Loucy (cell line): Measurements from ENCODE around the gene APCDD1.
A peak's percentile ranks its signal among the peaks of the same experiment; 100 is the strongest.

Source experiments
- H2AFZ ChIP-seq: fragments of 200-600 bp; sonication (generic); 2 replicates; pipeline ENCODE4 v1.6.0; 2016; ENCODE audit warnings: antibody characterized with exemption, mild to moderate bottlenecking, low read length, moderate library complexity
- H3F3A ChIP-seq: fragments of 200-600 bp; 2 replicates; pipeline ENCODE4 v1.6.0; 2016; ENCODE audit warnings: antibody characterized with exemption, low read depth, mild to moderate bottlenecking
- H3K27me3 ChIP-seq: fragments of 200-600 bp; sonication (generic); 2 replicates; pipeline ENCODE4 v1.6.1; 2014; ENCODE audit warnings: low read length, mild to moderate bottlenecking; ENCODE audit not compliant: insufficient read depth, poor library complexity, severe bottlenecking
- H3K36me3 ChIP-seq: fragments of 200-600 bp; sonication (generic); 2 replicates; pipeline ENCODE4 v1.6.1; 2016; ENCODE audit warnings: low read length; ENCODE audit not compliant: insufficient read depth
- H3K4me1 ChIP-seq: fragments of 200-600 bp; sonication (generic); 2 replicates; pipeline ENCODE4 v1.5.1; 2014; ENCODE audit warnings: low read length, mild to moderate bottlenecking; ENCODE audit not compliant: insufficient read depth, poor library complexity, severe bottlenecking
- H3K4me2 ChIP-seq: fragments of 200-600 bp; sonication (generic); 2 replicates; pipeline ENCODE4 v1.6.0; 2014; ENCODE audit warnings: antibody characterized with exemption, low read length, low read depth, mild to moderate bottlenecking; ENCODE audit not compliant: poor library complexity, severe bottlenecking
- H3K4me3 ChIP-seq: fragments of 200-600 bp; sonication (generic); 2 replicates; pipeline ENCODE4 v1.5.1; 2014; ENCODE audit warnings: low read length, mild to moderate bottlenecking, mixed read lengths; ENCODE audit not compliant: poor library complexity, severe bottlenecking
- H3K79me2 ChIP-seq: fragments of 200-600 bp; sonication (generic); 2 replicates; pipeline ENCODE4 v1.6.1; 2014; ENCODE audit warnings: low read length; ENCODE audit not compliant: insufficient read depth
- H3K9ac ChIP-seq: fragments of 200-600 bp; sonication (generic); 2 replicates; pipeline ENCODE4 v1.6.0; 2014; ENCODE audit warnings: mild to moderate bottlenecking, low read depth, low read length, moderate library complexity; ENCODE audit not compliant: poor library complexity, severe bottlenecking
- H3K9me2 ChIP-seq: fragments of 200-600 bp; sonication (generic); replicated peaks from 2 replicates; pipeline ENCODE4 v1.6.1; 2016; ENCODE audit warnings: low read depth, low read length, mixed read lengths
- H3K9me3 ChIP-seq: fragments of 200-600 bp; sonication (generic); 2 replicates; pipeline ENCODE4 v1.6.1; 2014; ENCODE audit warnings: mild to moderate bottlenecking, antibody characterized with exemption, low read length, low read depth; ENCODE audit not compliant: insufficient read depth
- H4K20me1 ChIP-seq: fragments of 200-600 bp; sonication (generic); 2 replicates; pipeline ENCODE4 v1.6.0; 2014; ENCODE audit warnings: antibody characterized with exemption, low read length, mild to moderate bottlenecking; ENCODE audit not compliant: insufficient read depth, poor library complexity, severe bottlenecking
- EZH2phosphoT487 ChIP-seq: fragments of 200-600 bp; IDR thresholded peaks from 2 replicates; pipeline ENCODE4 v1.6.1; 2018; ENCODE audit warnings: antibody characterized with exemption, mild to moderate bottlenecking, moderate library complexity, borderline replicate concordance
- TF ChIP-seq, protein P1 (sequence below): fragments of 200-600 bp; sonication (generic); conservative IDR thresholded peaks from 2 replicates; pipeline ENCODE4 v1.5.1; 2014; ENCODE audit warnings: mild to moderate bottlenecking, antibody characterized with exemption, low read length

APCDD1 gene

DNA sequence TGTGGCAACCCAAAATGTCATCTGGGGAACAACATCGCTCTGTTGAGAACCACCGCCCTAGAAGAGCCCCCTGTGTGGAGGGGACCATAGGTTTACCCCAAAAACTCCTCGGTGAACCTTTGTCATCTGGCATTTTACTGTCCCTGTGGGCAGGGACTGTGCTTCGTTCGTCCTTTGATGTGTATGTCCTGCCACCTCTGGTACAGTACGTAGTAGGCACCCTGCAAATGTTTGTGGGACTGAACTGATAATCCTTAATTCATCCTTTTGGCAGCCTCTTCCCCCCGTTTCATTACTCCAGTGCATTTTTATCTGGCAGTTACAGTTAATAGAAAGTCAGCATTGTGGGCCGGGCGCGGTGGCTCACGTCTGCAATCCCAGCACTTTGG, 72.1 kb downstream of the APCDD1 start:
- TF ChIP-seq, protein P1, sequence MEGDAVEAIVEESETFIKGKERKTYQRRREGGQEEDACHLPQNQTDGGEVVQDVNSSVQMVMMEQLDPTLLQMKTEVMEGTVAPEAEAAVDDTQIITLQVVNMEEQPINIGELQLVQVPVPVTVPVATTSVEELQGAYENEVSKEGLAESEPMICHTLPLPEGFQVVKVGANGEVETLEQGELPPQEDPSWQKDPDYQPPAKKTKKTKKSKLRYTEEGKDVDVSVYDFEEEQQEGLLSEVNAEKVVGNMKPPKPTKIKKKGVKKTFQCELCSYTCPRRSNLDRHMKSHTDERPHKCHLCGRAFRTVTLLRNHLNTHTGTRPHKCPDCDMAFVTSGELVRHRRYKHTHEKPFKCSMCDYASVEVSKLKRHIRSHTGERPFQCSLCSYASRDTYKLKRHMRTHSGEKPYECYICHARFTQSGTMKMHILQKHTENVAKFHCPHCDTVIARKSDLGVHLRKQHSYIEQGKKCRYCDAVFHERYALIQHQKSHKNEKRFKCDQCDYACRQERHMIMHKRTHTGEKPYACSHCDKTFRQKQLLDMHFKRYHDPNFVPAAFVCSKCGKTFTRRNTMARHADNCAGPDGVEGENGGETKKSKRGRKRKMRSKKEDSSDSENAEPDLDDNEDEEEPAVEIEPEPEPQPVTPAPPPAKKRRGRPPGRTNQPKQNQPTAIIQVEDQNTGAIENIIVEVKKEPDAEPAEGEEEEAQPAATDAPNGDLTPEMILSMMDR = no peak
- no peak for TF ChIP-seq EZH2phosphoT487
- Histone ChIP-seq H2AFZ (peak overlapping the region; percentile 75), H4K20me1 (peaks cover 39% of the 10 kb centered on the region), H3K4me1 (peaks cover 33% of the 10 kb centered on the region), H3K9me3 (no peaks in the 10 kb centered on the region), H3K9ac (peak overlapping the region; percentile 81), H3K27me3 (no peaks in the 10 kb centered on the region), H3K9me2 (no peaks in the 10 kb centered on the region), H3K36me3 (no peaks in the 10 kb centered on the region), H3K79me2 (peaks cover 52% of the 10 kb centered on the region), H3K4me2 (peak overlapping the region; percentile 88), H3K4me3 (peak overlapping the region; percentile 96), H3F3A (no peaks in the 10 kb centered on the region)

DNA sequence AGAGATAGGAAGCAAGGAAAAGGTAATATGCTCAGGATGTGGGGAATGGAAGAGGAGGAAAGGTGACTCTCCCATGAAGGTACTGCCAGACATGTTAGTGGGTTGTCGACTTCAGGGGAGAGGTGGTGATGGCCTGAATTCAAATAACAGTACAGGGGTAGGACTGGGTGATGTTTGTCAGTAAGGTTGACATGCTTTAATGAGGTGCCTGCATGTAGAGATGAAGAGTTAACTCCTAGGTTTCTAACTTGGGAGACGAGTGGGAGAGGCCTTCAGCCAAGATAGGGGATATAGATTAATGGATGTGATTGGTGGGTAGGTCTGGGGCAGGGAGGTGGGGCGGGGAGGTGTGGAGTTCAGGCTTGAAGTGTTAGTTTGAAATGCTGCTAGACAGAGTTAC, 74.0 kb downstream of the APCDD1 start:
- no peak overlapping the region for H2AFZ ChIP-seq
- H3K79me2 ChIP-seq = peaks cover 69% of the 10 kb centered on the region
- H3K36me3 ChIP-seq = 0 out of 2 replicates have a peak, but pooled peaks cover 4% of the 10 kb centered on the region
- no peaks in the 10 kb centered on the region for H3K9me2 ChIP-seq
- H3K27me3 ChIP-seq = no peaks in the 10 kb centered on the region
- H3K9ac ChIP-seq = peak overlapping the region; percentile 21
- peak overlapping the region; percentile 88 for H3K4me2 ChIP-seq
- no peaks in the 10 kb centered on the region for H3F3A ChIP-seq
- peaks cover 48% of the 10 kb centered on the region for H4K20me1 ChIP-seq
- H3K4me3 ChIP-seq = peak overlapping the region; percentile 39
- H3K4me1 ChIP-seq = peaks cover 38% of the 10 kb centered on the region
- H3K9me3 ChIP-seq = no peaks in the 10 kb centered on the region
- TF ChIP-seq, protein P1 = no peak
- no peak for TF ChIP-seq EZH2phosphoT487

DNA sequence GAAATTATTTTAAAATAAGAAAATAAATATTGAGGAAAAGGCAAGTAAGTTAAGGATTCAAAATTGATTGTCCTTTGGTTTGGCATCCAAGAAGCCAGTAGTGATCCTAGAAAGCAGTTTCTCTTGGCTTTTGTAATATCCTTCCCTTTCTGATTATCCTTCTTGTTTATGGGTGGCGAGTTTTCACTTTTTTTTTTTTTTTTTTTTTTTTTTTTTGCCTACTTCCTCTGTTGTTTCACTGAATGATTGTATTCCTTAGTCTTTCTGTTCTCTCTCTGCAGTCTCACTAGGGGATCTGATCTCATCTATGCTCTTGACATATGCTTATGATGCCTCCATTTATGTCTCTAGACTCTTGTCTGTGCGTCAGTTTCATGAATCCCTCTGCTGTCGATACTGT, 75.6 kb downstream of the APCDD1 start:
- no peaks in the 10 kb centered on the region for H3K9me3 ChIP-seq
- peak overlapping the region; percentile 88 for H3K4me2 ChIP-seq
- no peaks in the 10 kb centered on the region for H3K9me2 ChIP-seq
- H3K79me2 ChIP-seq = peaks cover 79% of the 10 kb centered on the region
- H4K20me1 ChIP-seq = peaks cover 48% of the 10 kb centered on the region
- peak overlapping the region; percentile 47 for H3K4me3 ChIP-seq
- no peak overlapping the region for H2AFZ ChIP-seq
- H3K36me3 ChIP-seq = 0 out of 2 replicates have a peak, but pooled peaks cover 8% of the 10 kb centered on the region
- TF ChIP-seq, protein P1 = no peak
- no peak for TF ChIP-seq EZH2phosphoT487
- no peaks in the 10 kb centered on the region for H3F3A ChIP-seq
- no peaks in the 10 kb centered on the region for H3K27me3 ChIP-seq
- H3K9ac ChIP-seq = peak overlapping the region; percentile 43
- H3K4me1 ChIP-seq = peaks cover 38% of the 10 kb centered on the region
